HEK293 (cell line): Measurements from ENCODE around the gene PSG4.

ENCODE experiments used
- CTCF ChIP-seq: fragments of 450-650 bp; formaldehyde crosslinking; IDR thresholded peaks from 2 replicates; pipeline ENCODE4 v1.5.1; 2016; ENCODE audit warnings: missing biosample characterization, missing genetic modification characterization
- SP3 ChIP-seq: fragments of 450-650 bp; formaldehyde crosslinking; IDR thresholded peaks from 2 replicates; pipeline ENCODE4 v1.5.1; 2016; ENCODE audit warnings: missing biosample characterization, missing genetic modification characterization
- TSHZ1 ChIP-seq: fragments of 450-650 bp; formaldehyde crosslinking; IDR thresholded peaks from 2 replicates; pipeline ENCODE4 v1.5.1; 2016; ENCODE audit warnings: missing biosample characterization, missing genetic modification characterization, borderline replicate concordance
- ZBTB7A ChIP-seq: fragments of 450-650 bp; formaldehyde crosslinking; IDR thresholded peaks from 2 replicates; pipeline ENCODE4 v1.5.1; 2016; ENCODE audit warnings: low read depth, missing biosample characterization, missing genetic modification characterization
- ZNF174 ChIP-seq: fragments of 450-650 bp; formaldehyde crosslinking; IDR thresholded peaks from 2 replicates; pipeline ENCODE4 v1.5.0; 2017; ENCODE audit warnings: missing biosample characterization, mild to moderate bottlenecking, missing genetic modification characterization
- ZNF768 ChIP-seq: fragments of 450-650 bp; formaldehyde crosslinking; IDR thresholded peaks from 2 replicates; pipeline ENCODE4 v1.5.1; 2018; ENCODE audit warnings: missing biosample characterization, mild to moderate bottlenecking, missing genetic modification characterization
- TF ChIP-seq, protein P1 (sequence below): fragments of 450-650 bp; formaldehyde crosslinking; IDR thresholded peaks from 2 replicates; pipeline ENCODE4 v1.5.1; 2016; ENCODE audit warnings: missing biosample characterization, missing genetic modification characterization

DNA sequence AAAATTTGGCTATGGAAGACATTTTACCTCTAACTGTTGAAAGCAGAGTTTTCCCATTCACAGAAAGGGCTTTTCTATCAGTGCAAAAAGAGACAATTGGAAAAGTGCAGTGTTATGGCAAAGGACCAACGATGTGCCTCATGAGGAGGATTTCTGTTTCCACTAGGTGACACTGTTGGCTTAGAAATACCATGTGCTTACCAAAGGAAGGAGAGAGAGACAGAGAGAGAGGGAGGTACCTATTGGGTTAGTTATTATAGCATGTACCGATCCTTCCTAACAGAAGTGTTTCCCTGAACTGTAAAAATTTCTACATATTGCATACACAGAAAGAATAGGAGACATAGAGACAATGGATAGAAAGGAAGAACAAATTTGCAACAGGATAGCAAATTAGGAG lies 23.9 kb upstream of the PSG4 start:
- TF ChIP-seq CTCF (tag by site-specific recombination) (peak; percentile 69), TSHZ1 (tag by site-specific recombination) (no peak), ZNF768 (tag by site-specific recombination) (no peak), ZNF174 (no peak), SP3 (tag by site-specific recombination) (peak; percentile 15; the same call in 1 of the 2 replicates), ZBTB7A (tag by site-specific recombination) (no peak)
- TF ChIP-seq, protein P1, sequence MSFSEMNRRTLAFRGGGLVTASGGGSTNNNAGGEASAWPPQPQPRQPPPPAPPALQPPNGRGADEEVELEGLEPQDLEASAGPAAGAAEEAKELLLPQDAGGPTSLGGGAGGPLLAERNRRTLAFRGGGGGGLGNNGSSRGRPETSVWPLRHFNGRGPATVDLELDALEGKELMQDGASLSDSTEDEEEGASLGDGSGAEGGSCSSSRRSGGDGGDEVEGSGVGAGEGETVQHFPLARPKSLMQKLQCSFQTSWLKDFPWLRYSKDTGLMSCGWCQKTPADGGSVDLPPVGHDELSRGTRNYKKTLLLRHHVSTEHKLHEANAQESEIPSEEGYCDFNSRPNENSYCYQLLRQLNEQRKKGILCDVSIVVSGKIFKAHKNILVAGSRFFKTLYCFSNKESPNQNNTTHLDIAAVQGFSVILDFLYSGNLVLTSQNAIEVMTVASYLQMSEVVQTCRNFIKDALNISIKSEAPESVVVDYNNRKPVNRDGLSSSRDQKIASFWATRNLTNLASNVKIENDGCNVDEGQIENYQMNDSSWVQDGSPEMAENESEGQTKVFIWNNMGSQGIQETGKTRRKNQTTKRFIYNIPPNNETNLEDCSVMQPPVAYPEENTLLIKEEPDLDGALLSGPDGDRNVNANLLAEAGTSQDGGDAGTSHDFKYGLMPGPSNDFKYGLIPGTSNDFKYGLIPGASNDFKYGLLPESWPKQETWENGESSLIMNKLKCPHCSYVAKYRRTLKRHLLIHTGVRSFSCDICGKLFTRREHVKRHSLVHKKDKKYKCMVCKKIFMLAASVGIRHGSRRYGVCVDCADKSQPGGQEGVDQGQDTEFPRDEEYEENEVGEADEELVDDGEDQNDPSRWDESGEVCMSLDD (tag by site-specific recombination), result no peak
